SU-DHL-6 (cell line): ENCODE measurements around the gene HS2ST1.

ENCODE experiments used
- CTCF ChIP-seq: fragments of 200-600 bp; sonication (generic); IDR thresholded peaks from one replicate; pipeline ENCODE4 v1.5.1; 2017; ENCODE audit warnings: antibody characterized with exemption, mild to moderate bottlenecking, low read length, moderate library complexity; ENCODE audit not compliant: insufficient read depth, poor library complexity, severe bottlenecking
- EZH2phosphoT487 ChIP-seq: fragments of 200-600 bp; sonication (generic), shearing (Covaris generic); conservative IDR thresholded peaks from 2 replicates; pipeline ENCODE4 v1.6.1; 2018; ENCODE audit warnings: mild to moderate bottlenecking, antibody characterized with exemption, low read length, moderate library complexity, mixed read lengths

- TF ChIP-seq EZH2phosphoT487 (no peak), CTCF (no peak)
Measured at GRCh38 chr1:87126886-87127505, 212.6 kb downstream of the HS2ST1 start.
